HG02588 (cell line): ENCODE measurements around the gene KCNN3.
"Not testable (repeated sequence)": the region's sequence is repeated elsewhere in the genome, so short reads cannot be mapped to it uniquely, and the experiment has no call there.

Experiments
- ATAC-seq: cut with Tn5 transposase; IDR thresholded peaks from one replicate; pipeline ENCODE4 v1.9.1; 2021; ENCODE audit warnings: mild to moderate bottlenecking, moderate library complexity; ENCODE audit not compliant: unreplicated experiment

KCNN3 gene

GRCh38 chr1:154713005-154713404, 157.1 kb downstream of the KCNN3 start:
- no peak for ATAC-seq

GRCh38 chr1:154712166-154712810, 157.8 kb downstream of the KCNN3 start:
- ATAC-seq: no peak

DNA sequence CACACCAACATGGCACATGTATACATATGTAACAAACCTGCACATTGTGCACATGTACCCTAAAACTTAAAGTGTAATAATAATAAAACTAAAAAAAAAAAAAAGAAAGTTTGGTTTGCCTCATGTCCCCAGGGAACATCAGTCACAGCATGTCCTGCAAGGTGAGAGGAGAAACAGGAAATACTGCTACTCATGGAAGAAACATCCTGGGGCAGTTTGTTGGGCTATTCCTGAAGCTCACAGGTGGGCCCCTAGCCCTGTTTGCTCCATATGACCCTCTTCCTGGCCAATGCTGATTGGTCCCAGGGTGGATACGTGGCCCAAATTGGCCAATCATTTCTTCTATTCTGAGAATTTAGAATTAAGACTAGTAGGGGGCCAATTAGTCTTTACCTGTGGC, 158.7 kb downstream of the KCNN3 start:
- no peak for ATAC-seq

DNA sequence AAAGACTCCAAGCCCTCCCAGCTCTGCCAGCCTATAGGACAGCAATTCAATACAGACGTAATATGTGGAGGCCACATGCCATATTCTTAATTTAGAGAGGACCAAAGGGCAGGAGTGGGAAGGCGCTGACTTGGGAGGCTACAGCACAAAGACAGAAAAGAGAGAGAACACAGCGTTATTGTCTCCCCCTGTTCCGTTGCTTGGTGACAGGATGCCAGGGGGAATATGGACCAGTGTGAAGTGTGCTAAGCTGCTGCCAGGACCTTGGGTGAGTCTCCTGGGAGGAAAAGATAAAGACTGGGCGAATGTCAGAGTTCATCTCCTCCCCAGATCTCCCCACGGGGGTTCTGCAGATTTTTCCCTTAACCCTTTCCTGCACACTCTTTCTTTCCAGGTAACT, 160.0 kb downstream of the KCNN3 start:
- no peak for ATAC-seq

DNA sequence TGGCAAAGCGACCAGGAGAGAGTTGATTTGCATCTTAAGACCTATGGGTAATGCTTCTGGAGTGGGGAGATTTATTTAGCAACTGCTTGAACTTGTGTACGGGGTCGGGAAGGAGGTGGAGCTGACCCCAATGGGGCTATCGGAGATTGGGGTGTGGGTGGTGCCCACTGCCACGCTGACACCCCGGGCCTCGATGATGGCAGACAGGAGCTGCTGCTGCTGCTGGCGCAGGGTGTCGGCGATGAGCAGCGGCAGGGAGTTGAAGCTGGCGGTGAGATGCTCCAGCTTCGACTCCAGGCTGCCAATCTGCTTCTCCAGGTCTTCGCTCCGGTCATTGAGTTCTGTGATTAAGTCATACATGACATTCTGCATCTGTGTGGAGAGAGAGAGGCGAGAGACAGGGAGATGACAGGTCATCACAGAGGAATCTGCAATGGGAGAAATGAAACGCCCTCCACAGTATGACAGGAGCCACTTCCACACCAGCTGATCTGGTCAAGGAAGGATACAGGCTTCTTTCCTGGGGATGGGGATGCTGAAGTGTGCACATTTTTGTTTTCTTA, 162.1 kb downstream of the KCNN3 start:
- ATAC-seq: no peak

DNA sequence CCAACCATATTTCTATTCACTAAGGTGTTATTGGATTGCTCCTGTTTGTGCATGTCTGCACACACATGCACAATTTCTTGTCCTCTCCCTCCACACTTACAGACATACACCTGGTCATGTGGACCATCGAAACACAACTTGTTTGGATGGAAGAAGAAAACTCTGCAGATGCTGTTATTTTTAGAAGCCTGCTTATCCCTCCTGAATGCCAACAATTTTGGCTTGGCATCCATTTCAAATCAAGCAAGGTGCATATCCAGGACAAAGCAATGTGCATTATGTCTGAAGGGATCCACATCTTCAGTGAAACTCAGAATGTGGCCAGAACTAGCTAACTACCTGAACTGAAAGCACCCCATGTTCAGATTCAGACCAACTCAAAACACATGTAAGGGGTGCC, 163.2 kb downstream of the KCNN3 start:
- ATAC-seq: no peak

GRCh38 chr1:154705544-154705943, 164.5 kb downstream of the KCNN3 start:
- ATAC-seq: no peak

DNA sequence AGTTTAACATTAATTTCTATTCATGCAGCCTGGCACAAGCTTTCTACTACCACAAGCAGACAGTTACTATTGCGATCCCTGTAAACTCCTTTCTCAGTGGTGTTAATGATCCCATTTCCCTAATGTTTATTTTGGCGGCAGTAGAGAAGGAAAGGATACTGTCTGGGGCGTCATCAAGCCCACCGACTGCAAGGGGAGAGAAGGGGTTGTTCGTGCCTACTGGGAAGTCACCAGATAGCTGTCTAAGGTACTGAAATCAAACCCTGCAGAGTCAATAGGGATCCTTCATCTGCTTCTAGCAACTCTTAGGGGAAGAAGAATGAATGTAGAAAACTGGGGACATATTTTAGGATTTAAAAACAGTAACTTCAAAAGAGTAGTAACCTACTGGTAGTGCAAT, 166.9 kb downstream of the KCNN3 start:
- no peak for ATAC-seq

GRCh38 chr1:154698320-154699096, 171.6 kb downstream of the KCNN3 start:
- ATAC-seq: no peak

- no peak for ATAC-seq
Measured at GRCh38 chr1:154697710-154698109, 172.4 kb downstream of the KCNN3 start.

- no peak for ATAC-seq
Measured at GRCh38 chr1:154696456-154696855, 173.6 kb downstream of the KCNN3 start.

DNA sequence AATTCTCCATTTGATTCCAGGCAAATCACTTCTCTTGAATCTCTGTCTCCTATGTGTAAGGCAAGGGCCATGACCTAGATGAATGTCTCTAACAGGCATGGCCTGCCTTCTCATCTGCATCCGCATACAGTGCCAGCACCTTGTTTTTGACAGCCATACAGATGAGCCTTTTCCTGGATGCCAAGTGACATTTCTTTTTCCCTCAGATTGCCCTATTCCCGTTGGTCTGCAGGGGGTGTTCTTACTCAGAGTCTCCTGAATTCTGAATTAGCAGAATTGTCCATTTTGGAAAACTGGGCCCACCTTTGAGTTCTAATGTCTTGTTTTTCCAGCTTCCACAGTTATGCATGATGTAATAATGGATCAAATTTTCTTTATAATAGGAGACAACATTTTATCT, 174.1 kb downstream of the KCNN3 start:
- ATAC-seq: no peak

DNA sequence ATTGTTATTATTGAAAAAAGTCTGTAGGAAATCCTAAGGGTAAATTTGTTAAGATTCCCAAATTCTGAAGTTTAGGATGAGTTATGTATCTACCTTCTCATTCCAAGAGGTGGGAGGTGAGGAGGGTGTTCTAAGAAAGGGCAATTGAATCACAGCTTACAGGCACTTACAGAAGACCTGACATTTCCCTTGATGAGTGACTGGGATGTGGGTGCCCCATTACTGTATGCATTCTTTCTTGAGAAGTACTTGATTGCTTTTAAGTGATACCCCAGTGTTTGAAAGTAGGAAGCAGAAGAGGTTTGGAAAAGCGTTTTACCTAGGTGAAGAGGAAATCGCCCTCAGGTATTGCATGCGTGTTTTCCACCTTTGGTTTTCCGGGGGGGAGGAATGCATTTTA, 175.1 kb downstream of the KCNN3 start:
- ATAC-seq: no peak

GRCh38 chr1:154689083-154689482, 181.0 kb downstream of the KCNN3 start:
- no peak for ATAC-seq

DNA sequence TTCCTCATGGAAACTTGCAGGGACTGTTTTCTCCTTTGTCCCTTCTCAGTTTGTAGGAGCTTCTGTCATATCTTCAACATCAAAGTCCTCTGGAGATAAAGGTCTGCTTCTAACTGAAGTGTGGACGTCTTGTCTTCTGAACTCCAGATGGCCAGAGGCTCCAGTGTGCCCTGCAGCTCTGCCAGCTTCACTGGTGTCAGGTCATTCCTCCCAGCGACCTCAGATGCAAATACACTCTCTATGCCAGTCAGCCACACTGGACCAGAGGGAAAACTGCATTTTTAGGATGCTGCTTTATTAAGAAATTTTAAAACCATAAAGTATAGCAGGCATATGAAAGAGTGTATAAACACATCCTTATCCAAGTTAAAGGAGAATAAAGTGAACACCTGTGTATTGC, 183.6 kb downstream of the KCNN3 start:
- ATAC-seq: no peak

DNA sequence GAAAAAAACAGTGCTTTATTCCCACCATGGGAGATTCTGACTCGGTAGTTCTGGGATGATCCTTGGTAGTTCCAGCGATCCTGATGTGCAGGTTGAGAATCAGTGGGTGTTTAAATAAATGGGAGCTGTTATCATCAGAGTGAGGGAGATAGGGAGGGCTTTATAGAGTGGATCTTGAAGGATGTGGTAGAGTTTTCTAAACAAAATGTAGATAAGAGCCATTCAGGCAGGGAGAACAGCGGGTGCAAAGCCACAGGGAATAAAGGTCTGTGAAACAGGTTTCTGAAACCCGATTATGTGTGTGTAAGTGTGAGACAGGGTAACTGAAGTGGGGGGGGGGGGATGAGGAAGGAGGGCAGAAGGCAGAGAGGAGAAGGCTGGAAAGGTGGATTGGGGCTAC, 186.3 kb downstream of the KCNN3 start:
- no peak for ATAC-seq

DNA sequence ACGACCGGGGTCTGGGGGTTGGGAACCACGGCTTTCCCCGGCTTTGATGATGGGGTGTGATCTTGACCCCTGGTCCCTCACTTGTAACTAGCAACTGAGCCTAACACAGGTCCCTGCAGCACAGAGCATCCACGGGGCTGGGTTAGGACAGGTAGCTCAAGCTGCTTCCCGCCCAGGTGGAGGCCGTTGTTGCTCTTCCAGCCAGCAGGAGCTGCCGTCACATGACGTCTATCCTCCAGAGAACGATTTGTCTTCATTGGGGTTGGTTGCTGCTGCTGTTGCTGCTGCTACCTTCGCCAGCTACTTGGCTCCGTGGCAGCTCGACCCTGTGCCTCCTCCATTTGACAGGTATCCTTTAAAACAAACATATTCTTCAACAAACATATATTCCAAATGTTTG, 187.8 kb downstream of the KCNN3 start:
- no peak for ATAC-seq

DNA sequence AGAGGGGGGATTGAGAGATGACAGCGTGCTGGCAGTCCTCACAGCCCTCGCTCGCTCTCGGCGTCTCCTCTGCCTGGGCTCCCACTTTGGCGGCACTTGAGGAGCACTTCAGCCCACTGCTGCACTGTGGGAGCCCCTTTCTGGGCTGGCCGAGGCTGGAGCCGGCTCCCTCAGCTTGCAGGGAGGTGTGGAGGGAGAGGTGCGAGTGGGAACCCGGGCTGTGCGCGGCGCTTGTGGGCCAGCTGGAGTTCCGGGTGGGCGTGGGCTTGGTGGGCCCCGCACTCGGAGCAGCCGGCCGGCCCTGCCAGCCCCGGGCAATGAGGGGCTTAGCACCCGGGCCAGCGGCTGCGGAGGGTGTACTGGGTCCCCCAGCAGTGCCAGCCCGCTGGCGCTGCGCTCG, 192.2 kb downstream of the KCNN3 start:
- not testable (repeated sequence) for ATAC-seq

- not testable (repeated sequence) for ATAC-seq
Measured at GRCh38 chr1:154676847-154677246, 193.2 kb downstream of the KCNN3 start.

- ATAC-seq: not testable (repeated sequence)
Measured at GRCh38 chr1:154674456-154674855, 195.6 kb downstream of the KCNN3 start.

DNA sequence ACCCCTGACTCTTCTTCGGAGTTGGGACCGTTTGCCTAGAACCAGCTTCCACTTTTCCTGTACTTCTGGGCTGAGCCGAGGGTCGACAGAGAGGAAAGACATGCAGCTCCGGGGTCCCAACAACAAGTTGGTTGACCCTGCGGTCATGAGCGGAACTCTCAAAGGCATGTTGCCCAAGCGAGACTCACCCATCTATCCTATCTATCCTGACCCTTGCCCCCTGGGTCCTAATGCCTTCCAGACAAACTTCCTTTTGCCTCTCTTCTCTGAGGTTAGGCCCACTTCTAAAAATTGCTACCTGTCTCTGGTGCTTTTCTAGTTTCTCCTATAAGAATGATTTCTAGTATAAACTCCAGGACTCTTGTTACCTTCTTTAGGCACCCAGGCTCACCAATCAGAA, 197.8 kb downstream of the KCNN3 start:
- ATAC-seq: not testable (repeated sequence)

DNA sequence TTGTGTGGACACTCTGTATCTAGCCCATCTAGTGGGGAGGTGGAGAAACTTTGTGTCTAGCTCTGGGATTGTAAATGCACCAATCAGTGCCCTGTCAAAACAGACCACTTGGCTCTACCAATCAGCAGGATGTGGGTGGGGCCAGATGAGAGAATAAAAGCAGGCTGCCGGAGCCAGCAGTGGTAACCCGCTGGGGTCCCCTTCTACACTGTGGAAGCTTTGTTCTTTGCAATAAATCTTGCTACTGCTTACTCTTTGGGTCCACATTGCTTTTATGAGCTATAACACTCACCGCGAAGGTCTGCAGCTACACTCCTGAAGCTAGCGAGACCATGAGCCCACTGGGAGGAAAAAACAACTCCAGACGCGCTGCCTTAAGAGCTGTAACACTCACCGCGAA, 198.7 kb downstream of the KCNN3 start:
- not testable (repeated sequence) for ATAC-seq
